HG03439 (cell line): ENCODE results near the gene OR51B5.
A peak's percentile ranks its signal among the peaks of the same experiment; 100 is the strongest.
"Not testable (repeated sequence)": the region's sequence is repeated elsewhere in the genome, so short reads cannot be mapped to it uniquely, and the experiment has no call there.

Source experiments
- ATAC-seq: cut with Tn5 transposase; IDR thresholded peaks from one replicate; pipeline ENCODE4 v1.9.1; 2021; ENCODE audit warnings: mild to moderate bottlenecking, moderate library complexity; ENCODE audit not compliant: unreplicated experiment

OR51B5 gene

GRCh38 chr11:5343474-5344335 is at the start of gene OR51B5:
Gene OR51B5 (minus strand): TSS chr11:5343524. CDS start chr11:5343524, 0 bp downstream.
- no peak for ATAC-seq

- no peak for ATAC-seq
These were observed 46.9 kb upstream of the OR51B5 start for GRCh38 chr11:5390210-5390609.

GRCh38 chr11:5384335-5384734 is 41.0 kb upstream of the OR51B5 start:
- ATAC-seq = no peak

GRCh38 chr11:5383576-5383975 is 40.3 kb upstream of the OR51B5 start, which contains the start of gene OR51M1:
Gene OR51M1 (plus strand): TSS chr11:5383812. CDS start chr11:5389399, 5,587 bp downstream.
- no peak for ATAC-seq

- ATAC-seq = peak; percentile 73
These were observed 37.5 kb upstream of the OR51B5 start for GRCh38 chr11:5380740-5381342.

GRCh38 chr11:5369789-5370188 is 26.5 kb upstream of the OR51B5 start:
- ATAC-seq = no peak

- ATAC-seq = no peak
These were observed 25.2 kb upstream of the OR51B5 start for GRCh38 chr11:5368502-5369043.

GRCh38 chr11:5367448-5368074 is 24.2 kb upstream of the OR51B5 start:
- no peak for ATAC-seq

GRCh38 chr11:5366856-5367255 is 23.5 kb upstream of the OR51B5 start:
- no peak for ATAC-seq

GRCh38 chr11:5366365-5366764 is 23.0 kb upstream of the OR51B5 start:
- not testable (repeated sequence) for ATAC-seq

- ATAC-seq = no peak
These were observed 20.9 kb upstream of the OR51B5 start for GRCh38 chr11:5364214-5364613.

GRCh38 chr11:5363679-5364078 is 20.4 kb upstream of the OR51B5 start:
- no peak for ATAC-seq

GRCh38 chr11:5362017-5362625 is 18.8 kb upstream of the OR51B5 start:
- no peak for ATAC-seq

GRCh38 chr11:5356031-5356430 is 12.7 kb upstream of the OR51B5 start:
- not testable (repeated sequence) for ATAC-seq

GRCh38 chr11:5351208-5351607 is 7.9 kb upstream of the OR51B5 start, which contains the start of gene OR51B6:
Gene OR51B6 (plus strand): TSS chr11:5351508. CDS start chr11:5351508, 0 bp downstream.
- ATAC-seq = no peak

GRCh38 chr11:5349550-5349949 is 6.2 kb upstream of the OR51B5 start:
- ATAC-seq = no peak

- no peak for ATAC-seq
These were observed 5.3 kb upstream of the OR51B5 start for GRCh38 chr11:5348551-5349194.

GRCh38 chr11:5345831-5346230 is 2.5 kb upstream of the OR51B5 start:
- ATAC-seq = no peak

- ATAC-seq = peak; percentile 55
These were observed 3.5 kb downstream of the OR51B5 start for GRCh38 chr11:5339771-5340322.

GRCh38 chr11:5337253-5337652 is 6.1 kb downstream of the OR51B5 start:
- ATAC-seq = not testable (repeated sequence)
